Stimulated activated CD4-positive, alpha-beta T cell treated with anti-CD3 and anti-CD28 coated beads, TNF-alpha, amount 100 ng/mL, for 4 hours (primary cell): ENCODE data around the gene SELENOM.
"Not testable (repeated sequence)": the region's sequence is repeated elsewhere in the genome, so short reads cannot be mapped to it uniquely, and the experiment has no call there.

Experiments
- DNase-seq, 3 experiments: peaks; one replicate each; pipeline ENCODE4 v3.0.0-alpha.2; 2020; ENCODE audit warnings: low read depth in 3 of 3

SELENOM gene

GRCh38 chr22:31105282-31105929 lies 2.0 kb downstream of the SELENOM start:
- no peak for DNase-seq

- DNase-seq = no peak
Measured at GRCh38 chr22:31104869-31105268, 2.5 kb downstream of the SELENOM start.

- no peak for DNase-seq
Measured at GRCh38 chr22:31103899-31104694, 3.3 kb downstream of the SELENOM start.

- no peak for DNase-seq
Measured at GRCh38 chr22:31103111-31103510, 4.3 kb downstream of the SELENOM start.

GRCh38 chr22:31102441-31103081 lies 4.8 kb downstream of the SELENOM start:
- DNase-seq = no peak

GRCh38 chr22:31100762-31101525 lies 6.4 kb downstream of the SELENOM start:
- DNase-seq = no peak

- no peak for DNase-seq
Measured at GRCh38 chr22:31099841-31100761, 7.3 kb downstream of the SELENOM start.

GRCh38 chr22:31099386-31099785 lies 8.0 kb downstream of the SELENOM start:
- DNase-seq = no peak

- DNase-seq = no peak
Measured at GRCh38 chr22:31098632-31099110, 8.7 kb downstream of the SELENOM start.

GRCh38 chr22:31097941-31098631 lies 9.3 kb downstream of the SELENOM start:
- no peak for DNase-seq

- not testable (repeated sequence) for DNase-seq
Measured at GRCh38 chr22:31097539-31097938, 9.8 kb downstream of the SELENOM start.

- DNase-seq = no peak
Measured at GRCh38 chr22:31096657-31097279, 10.6 kb downstream of the SELENOM start.

- DNase-seq = no peak
Measured at GRCh38 chr22:31095637-31096249, 11.6 kb downstream of the SELENOM start.

- no peak for DNase-seq
Measured at GRCh38 chr22:31094741-31095140, 12.6 kb downstream of the SELENOM start.

GRCh38 chr22:31094021-31094551 lies 13.3 kb downstream of the SELENOM start:
- no peak for DNase-seq

- no peak for DNase-seq
Measured at GRCh38 chr22:31093086-31093850, 14.1 kb downstream of the SELENOM start.

GRCh38 chr22:31092161-31092560 lies 15.2 kb downstream of the SELENOM start:
- no peak for DNase-seq
